ENCODE results near the gene RASL12. TPM values are rescaled to one million over a fixed set of nuclear protein-coding genes. Genes with fewer than 3 reads are reported as not detected.

Gene RASL12
- total RNA-seq, 1 donor from 2014 or later: not detected

DNA sequence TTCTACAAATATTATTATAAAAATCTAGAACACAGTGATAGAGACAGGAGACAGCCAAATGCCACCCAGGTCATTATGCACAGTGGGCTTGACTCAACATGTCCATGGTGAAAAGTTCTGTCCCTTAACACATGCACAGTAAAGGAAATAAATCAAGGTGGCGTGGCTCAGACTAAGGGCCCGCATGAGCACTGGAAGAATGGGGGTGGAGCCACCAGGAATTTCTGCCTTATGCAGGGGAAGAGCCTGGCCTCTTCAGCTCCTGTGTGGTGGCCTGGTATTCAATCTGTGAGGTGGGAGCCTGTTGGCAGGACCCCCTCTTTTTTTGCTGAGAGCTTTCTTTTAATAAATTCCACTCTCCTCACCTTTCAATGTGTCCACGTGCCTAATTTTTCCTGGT, 60.9 kb downstream of the RASL12 start:
- intact Hi-C loops (cut with micrococcal nuclease): no loop called here
- peaks cover 4% of the 10 kb centered on the region for H3K4me1 Mint-ChIP-seq (ENCODE audit: low read depth)
- no peak for DNase-seq (ENCODE audit: low spot score)
- H3K27me3 Mint-ChIP-seq (ENCODE audit: insufficient read depth): no peaks in the 10 kb centered on the region
- H3K4me3 Mint-ChIP-seq: no peak overlapping the region
- no peak overlapping the region for H3K27ac Mint-ChIP-seq
- peaks cover 21% of the 10 kb centered on the region for H3K36me3 Mint-ChIP-seq (ENCODE audit: low read depth)
- H3K9me3 Mint-ChIP-seq: no peaks in the 10 kb centered on the region

DNA sequence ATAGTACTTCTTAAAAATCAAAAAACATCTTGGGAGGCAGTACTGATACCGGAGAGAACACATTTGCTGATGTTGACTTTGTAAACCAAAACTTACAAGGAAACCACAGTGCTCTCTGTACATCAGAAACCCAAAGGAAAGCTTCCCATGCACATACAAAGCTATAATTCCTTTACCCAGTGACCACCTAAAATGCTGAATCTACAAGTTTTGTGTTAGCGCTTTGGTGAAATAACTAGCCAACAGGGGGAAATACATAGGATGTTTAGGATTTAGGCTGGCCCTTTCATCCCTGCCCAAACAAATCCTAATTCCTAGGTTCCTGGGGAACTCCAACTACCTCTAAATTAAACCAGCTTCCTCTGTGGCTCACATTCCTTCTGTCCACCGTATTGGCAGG, 62.8 kb downstream of the RASL12 start:
- peaks cover 4% of the 10 kb centered on the region for H3K4me1 Mint-ChIP-seq (ENCODE audit: low read depth)
- no peak for DNase-seq (ENCODE audit: low spot score)
- H3K27me3 Mint-ChIP-seq (ENCODE audit: insufficient read depth): no peaks in the 10 kb centered on the region
- H3K27ac Mint-ChIP-seq: no peak overlapping the region
- H3K36me3 Mint-ChIP-seq (ENCODE audit: low read depth): peaks cover 13% of the 10 kb centered on the region
- no peaks in the 10 kb centered on the region for H3K9me3 Mint-ChIP-seq
- intact Hi-C loops (cut with micrococcal nuclease): no loop called here
- H3K4me3 Mint-ChIP-seq: no peak overlapping the region

Other genes with a start within 250 kb of the RASL12 start
- 19.1 and 23.9 TPM in 2 replicates for gene PIF1, start 242.3 kb downstream of the RASL12 start, total RNA-seq
- 17.0 and 17.8 TPM in 2 replicates for gene PLEKHO2, start 226.1 kb downstream of the RASL12 start, total RNA-seq
- 0.93 and 1.3 TPM in 2 replicates for gene ANKDD1A, start 156.1 kb downstream of the RASL12 start, total RNA-seq
- 70.2 and 73.3 TPM in 2 replicates for gene SPG21, start 78.1 kb downstream of the RASL12 start, total RNA-seq
- 18.8 and 21.1 TPM in 2 replicates for gene MTFMT, start 38.4 kb downstream of the RASL12 start, total RNA-seq
- not detected in 2 replicates for gene SLC51B, start 22.6 kb downstream of the RASL12 start, total RNA-seq
- gene KBTBD13, start 8.8 kb upstream of the RASL12 start, total RNA-seq: not detected in 2 replicates
- gene UBAP1L, start 47.2 kb upstream of the RASL12 start, total RNA-seq: 5.9 and 7.0 TPM in 2 replicates
- 51.2 and 54.7 TPM in 2 replicates for gene PDCD7, start 65.8 kb upstream of the RASL12 start, total RNA-seq
- 55.7 and 57.2 TPM in 2 replicates for gene CLPX, start 117.4 kb upstream of the RASL12 start, total RNA-seq
- gene CILP, start 143.5 kb upstream of the RASL12 start, total RNA-seq: not detected in 2 replicates
- gene PARP16, start 218.9 kb upstream of the RASL12 start, total RNA-seq: 12.4 and 14.0 TPM in 2 replicates
- gene RNU5A-1, start 228.1 kb upstream of the RASL12 start, total RNA-seq: not detected in 2 replicates
- not detected in 2 replicates for gene RNU5B-1, start 236.7 kb upstream of the RASL12 start, total RNA-seq

All from activated T-helper 1 cell treated with anti-CD3 and anti-CD28 coated beads, Interleukin-12 subunit alpha, Interleukin-12 subunit beta, Interleukin-2, Interleukin-4 antibody, amounts not matched to agents 30 ng/mL and 10 ng/mL and 1 ng/mL, durations not matched to agents 14 hours and 24 hours and 36 hours (primary cell).